Activated CD8-positive, alpha-beta memory T cell treated with anti-CD3 and anti-CD28 coated beads, Interleukin-2, amount 10 ng/mL, durations not matched to agents 7 days and 5 days (primary cell): ENCODE data around the gene PLEKHG5. TPM values are rescaled to one million over a fixed set of nuclear protein-coding genes. Genes with fewer than 3 reads are reported as not detected.
A peak's percentile ranks its signal among the peaks of the same experiment; 100 is the strongest.

Source experiments
- ATAC-seq: fragments of 150-1000 bp; cut with Tn5 transposase; one replicate; pipeline ENCODE4 v1.10.0; 2021; ENCODE audit warnings: moderate library complexity
- CTCF ChIA-PET: fragments of 350-600 bp; sonication (Branson Sonifier 250); formaldehyde crosslinking; loops from one replicate; lab custom pipeline; 2021; ENCODE audit warnings: antibody characterized with exemption; lab: Charles Lee
- DNase-seq: peaks from one replicate; pipeline ENCODE4 v3.0.0-alpha.2; 2020
- H3K27ac Mint-ChIP-seq: one replicate; pipeline ENCODE4 v1.8.0; 2021; ENCODE audit warnings: mild to moderate bottlenecking, mixed read lengths
- H3K27me3 Mint-ChIP-seq: one replicate; pipeline ENCODE4 v1.8.0; 2021; ENCODE audit warnings: mixed read lengths
- H3K36me3 Mint-ChIP-seq: one replicate; pipeline ENCODE4 v1.8.0; 2021; ENCODE audit warnings: mild to moderate bottlenecking, mixed read lengths
- H3K4me1 Mint-ChIP-seq: one replicate; pipeline ENCODE4 v1.8.0; 2021; ENCODE audit warnings: mixed read lengths
- H3K4me3 Mint-ChIP-seq: one replicate; pipeline ENCODE4 v1.8.0; 2021; ENCODE audit warnings: mild to moderate bottlenecking, moderate library complexity, mixed read lengths
- H3K9me3 Mint-ChIP-seq: one replicate; pipeline ENCODE4 v1.8.0; 2022; ENCODE audit warnings: low read depth, mixed read lengths
- total RNA-seq, 2 experiments: library from RNA; stranded (reverse); gene quantifications; one replicate each; pipeline ENCODE4 v1.2.3, GENCODE V29; 2021

PLEKHG5 gene
- 1 to 10 TPM; 1.1 to 1.7 TPM for total RNA-seq

- H3K36me3 Mint-ChIP-seq, result no peaks in the 10 kb centered on the region
- peak within 1 kb of the TSS; percentile 78 for H3K27ac Mint-ChIP-seq
- CTCF ChIA-PET, result interaction anchor here (1.4 to 5.5 kb wide), 16 partner anchors 9 to 155 kb away, joined by 4 to 41 read pairs (median 8); partner anchors contain the start of genes NOL9 and TAS1R1
- DNase-seq (no peak), ATAC-seq (no peak)
- H3K4me1 Mint-ChIP-seq, result peaks cover 10% of the 10 kb centered on the region
- no peaks in the 10 kb centered on the region for H3K9me3 Mint-ChIP-seq
- peak within 1 kb of the TSS; percentile 73 for H3K4me3 Mint-ChIP-seq
- H3K27me3 Mint-ChIP-seq, result peaks cover 22% of the 10 kb centered on the region
Observed at GRCh38 chr1:6491480-6491962, at the start of gene PLEKHG5. PLEKHG5 (minus strand) TSS chr1:6491667; CDS start chr1:6477571, 14,096 bp downstream.

DNA sequence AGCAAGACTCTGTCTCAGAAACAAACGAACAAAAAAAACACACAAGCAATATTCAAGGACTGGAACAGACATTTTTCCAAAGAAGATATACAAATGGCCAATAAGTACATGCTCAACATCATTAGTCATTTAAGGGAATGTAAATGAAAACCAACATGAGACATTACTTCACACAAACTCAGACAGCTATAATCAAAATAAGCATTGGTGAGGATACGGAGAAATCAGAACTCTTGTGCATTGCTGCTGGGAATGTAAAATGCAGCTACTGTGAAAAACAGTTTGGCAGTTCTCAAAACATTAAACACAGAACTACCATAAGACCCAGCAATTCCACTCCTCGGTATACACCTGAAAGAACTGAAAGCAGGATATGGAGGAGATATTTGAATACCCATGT lies 47.5 kb upstream of the PLEKHG5 start:
- no peaks in the 10 kb centered on the region for H3K9me3 Mint-ChIP-seq
- DNase-seq (no peak), ATAC-seq (no peak)
- H3K4me1 Mint-ChIP-seq, result no peaks in the 10 kb centered on the region
- H3K36me3 Mint-ChIP-seq, result peaks cover 13% of the 10 kb centered on the region
- CTCF ChIA-PET, result interaction anchor here (1.8 kb wide), 1 partner anchor 16 kb away, joined by 8 read pairs; the partner anchor contains the start of genes NOL9 and TAS1R1
- no peak overlapping the region for H3K4me3 Mint-ChIP-seq
- H3K27ac Mint-ChIP-seq, result no peak overlapping the region
- H3K27me3 Mint-ChIP-seq, result no peaks in the 10 kb centered on the region

DNA sequence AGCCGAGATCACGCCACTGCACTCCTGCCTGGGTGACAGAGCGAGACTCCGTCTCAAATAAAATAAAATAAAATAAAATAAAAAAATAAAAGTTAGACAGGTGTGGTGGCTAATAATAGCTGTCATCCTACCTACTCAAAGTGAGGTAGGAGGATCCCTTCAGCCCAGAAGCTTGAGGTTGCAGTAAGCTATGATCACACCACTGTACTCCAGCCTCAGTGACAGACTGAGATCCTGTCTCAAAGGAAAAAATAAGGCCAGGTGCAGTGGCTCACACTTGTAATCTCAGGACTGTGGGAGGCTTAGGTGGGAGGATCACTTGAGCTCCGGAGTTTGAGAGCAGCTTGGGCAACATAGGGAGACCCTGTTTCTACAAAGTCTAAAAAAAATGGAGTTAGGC lies 44.8 kb upstream of the PLEKHG5 start:
- H3K4me1 Mint-ChIP-seq, result no peaks in the 10 kb centered on the region
- DNase-seq (no peak), ATAC-seq (no peak)
- H3K4me3 Mint-ChIP-seq, result no peak overlapping the region
- H3K27ac Mint-ChIP-seq, result no peak overlapping the region
- CTCF ChIA-PET, result interaction anchor here (1.8 to 2.3 kb wide), 2 partner anchors 18 to 46 kb away, joined by 5 to 9 read pairs; partner anchors contain the start of genes NOL9 and TAS1R1
- H3K9me3 Mint-ChIP-seq, result no peaks in the 10 kb centered on the region
- H3K36me3 Mint-ChIP-seq, result peaks cover 22% of the 10 kb centered on the region
- H3K27me3 Mint-ChIP-seq, result no peaks in the 10 kb centered on the region

DNA sequence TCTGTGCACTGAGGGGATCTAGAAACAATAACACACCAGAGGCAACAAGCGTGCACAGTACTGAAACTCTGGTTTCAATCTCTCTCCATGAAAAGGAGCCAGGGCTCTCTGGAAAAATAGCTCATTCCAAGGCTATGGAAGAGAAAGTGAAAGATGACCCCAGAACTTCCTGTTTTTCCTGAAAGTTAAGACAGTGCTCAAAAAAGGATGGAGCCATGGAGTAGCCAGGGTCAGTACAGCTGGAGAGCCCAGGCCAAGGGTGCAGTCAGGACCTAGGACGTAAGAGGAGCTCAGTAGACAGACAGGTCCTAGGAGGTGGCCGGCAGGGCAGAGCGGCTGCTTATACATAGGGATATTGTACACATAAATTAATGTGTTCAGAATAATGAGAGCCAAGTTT lies 43.7 kb upstream of the PLEKHG5 start:
- H3K27ac Mint-ChIP-seq, result no peak overlapping the region
- H3K27me3 Mint-ChIP-seq, result no peaks in the 10 kb centered on the region
- ATAC-seq (no peak), DNase-seq (no peak)
- CTCF ChIA-PET, result interaction anchor here (1.6 to 2.3 kb wide), 2 partner anchors 20 to 45 kb away, joined by 4 to 5 read pairs; partner anchors contain the start of genes NOL9 and TAS1R1
- peaks cover 27% of the 10 kb centered on the region for H3K36me3 Mint-ChIP-seq
- H3K4me1 Mint-ChIP-seq, result no peaks in the 10 kb centered on the region
- no peaks in the 10 kb centered on the region for H3K9me3 Mint-ChIP-seq
- H3K4me3 Mint-ChIP-seq, result no peak overlapping the region

- H3K4me1 Mint-ChIP-seq, result no peaks in the 10 kb centered on the region
- no peak overlapping the region for H3K4me3 Mint-ChIP-seq
- H3K36me3 Mint-ChIP-seq, result peaks cover 24% of the 10 kb centered on the region
- H3K27ac Mint-ChIP-seq, result no peak overlapping the region
- DNase-seq (no peak), ATAC-seq (no peak)
- CTCF ChIA-PET, result interaction anchor here (0.7 to 1.6 kb wide), 3 partner anchors 10 to 22 kb away, joined by 3 to 4 read pairs (median 3); partner anchors contain the start of genes NOL9 and TAS1R1
- H3K27me3 Mint-ChIP-seq, result no peaks in the 10 kb centered on the region
- no peaks in the 10 kb centered on the region for H3K9me3 Mint-ChIP-seq
Observed at GRCh38 chr1:6534248-6534822, 42.9 kb upstream of the PLEKHG5 start.

DNA sequence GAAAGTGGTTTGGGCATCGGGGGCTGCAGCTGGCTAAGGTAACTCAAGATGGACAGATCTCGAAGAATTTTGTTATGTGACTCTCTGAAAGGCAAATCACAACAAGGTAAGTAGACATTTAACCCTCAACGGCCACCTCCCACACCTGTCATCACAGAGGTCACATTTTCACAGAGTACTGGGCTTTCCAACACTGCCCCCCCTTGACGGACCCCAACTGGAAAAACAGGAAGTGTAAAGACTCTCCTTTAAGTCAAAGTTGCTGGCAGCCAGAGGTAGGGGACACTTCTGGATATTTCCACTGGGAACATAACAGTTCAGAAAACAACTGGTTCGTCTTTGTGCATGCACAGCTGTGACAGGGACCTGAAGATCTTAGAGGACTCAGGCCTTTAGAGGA lies 40.5 kb upstream of the PLEKHG5 start:
- no peaks in the 10 kb centered on the region for H3K27me3 Mint-ChIP-seq
- H3K4me3 Mint-ChIP-seq, result no peak overlapping the region
- DNase-seq, result no peak
- no peaks in the 10 kb centered on the region for H3K9me3 Mint-ChIP-seq
- no peaks in the 10 kb centered on the region for H3K4me1 Mint-ChIP-seq
- no peak for ATAC-seq
- CTCF ChIA-PET, result no interaction called here
- peaks cover 33% of the 10 kb centered on the region for H3K36me3 Mint-ChIP-seq
- no peak overlapping the region for H3K27ac Mint-ChIP-seq

GRCh38 chr1:6530504-6531160 lies 39.2 kb upstream of the PLEKHG5 start:
- Mint-ChIP-seq H3K27ac (no peak overlapping the region), H3K9me3 (no peaks in the 10 kb centered on the region), H3K27me3 (no peaks in the 10 kb centered on the region), H3K36me3 (peaks cover 41% of the 10 kb centered on the region), H3K4me3 (no peak overlapping the region), H3K4me1 (no peaks in the 10 kb centered on the region)
- CTCF ChIA-PET, result no interaction called here
- ATAC-seq (no peak), DNase-seq (no peak)

DNA sequence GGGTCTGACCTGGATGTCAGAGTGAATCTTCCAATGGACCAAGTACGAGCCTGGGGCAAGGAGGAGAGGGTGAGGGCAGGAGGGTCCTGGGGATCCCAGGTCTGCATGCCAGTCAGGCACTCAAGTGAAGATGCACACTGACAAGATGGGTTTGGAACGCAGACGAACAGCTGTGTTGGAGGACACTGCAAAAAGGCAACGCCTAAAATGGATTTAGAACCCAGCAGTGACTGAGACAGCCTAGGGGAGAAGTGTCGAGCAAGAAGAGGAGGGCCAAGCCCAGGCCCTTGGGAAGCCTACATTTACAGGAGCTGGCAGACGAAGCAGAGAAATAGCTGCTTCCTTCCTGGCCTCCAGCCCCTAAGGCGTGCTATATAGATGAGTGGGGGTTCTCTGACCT lies 37.0 kb upstream of the PLEKHG5 start:
- Mint-ChIP-seq H3K9me3 (no peaks in the 10 kb centered on the region), H3K36me3 (peaks cover 45% of the 10 kb centered on the region), H3K27ac (no peak overlapping the region), H3K27me3 (no peaks in the 10 kb centered on the region), H3K4me3 (no peak overlapping the region), H3K4me1 (no peaks in the 10 kb centered on the region)
- CTCF ChIA-PET, result interaction anchor here (1.6 kb wide), 1 partner anchor 39 kb away, joined by 3 read pairs; no protein-coding TSS in a partner anchor
- ATAC-seq (no peak), DNase-seq (no peak)

GRCh38 chr1:6526316-6526715 lies 34.8 kb upstream of the PLEKHG5 start:
- no peak overlapping the region for H3K4me3 Mint-ChIP-seq
- peaks cover 4% of the 10 kb centered on the region for H3K4me1 Mint-ChIP-seq
- no peaks in the 10 kb centered on the region for H3K27me3 Mint-ChIP-seq
- no peaks in the 10 kb centered on the region for H3K9me3 Mint-ChIP-seq
- peaks cover 31% of the 10 kb centered on the region for H3K36me3 Mint-ChIP-seq
- CTCF ChIA-PET, result interaction anchor here (1.1 kb wide), 1 partner anchor 37 kb away, joined by 3 read pairs; no protein-coding TSS in a partner anchor
- DNase-seq (no peak), ATAC-seq (no peak)
- H3K27ac Mint-ChIP-seq, result no peak overlapping the region

DNA sequence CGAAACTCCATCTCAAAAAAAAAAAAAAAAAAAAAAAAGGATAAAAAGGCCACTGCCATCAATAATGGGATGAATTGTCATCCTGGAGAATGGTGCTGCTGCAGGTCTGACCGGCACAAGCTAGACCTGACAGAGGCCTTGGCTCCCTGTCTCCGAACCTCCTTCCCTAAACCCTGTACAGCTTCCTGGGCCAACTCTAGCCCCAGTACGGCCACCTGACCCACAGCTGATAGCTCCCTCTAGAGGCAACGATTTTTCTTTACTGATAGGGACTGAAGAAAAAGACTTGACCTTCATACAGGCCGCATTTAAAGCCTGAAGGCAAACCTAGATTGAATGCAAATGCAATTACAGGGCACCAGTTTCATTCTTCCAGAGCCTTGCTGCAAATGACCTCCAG lies 32.1 kb upstream of the PLEKHG5 start:
- H3K27ac Mint-ChIP-seq, result no peak overlapping the region
- no peak overlapping the region for H3K4me3 Mint-ChIP-seq
- H3K4me1 Mint-ChIP-seq, result peaks cover 4% of the 10 kb centered on the region
- DNase-seq, result no peak
- no peak for ATAC-seq
- H3K27me3 Mint-ChIP-seq, result no peaks in the 10 kb centered on the region
- peaks cover 19% of the 10 kb centered on the region for H3K36me3 Mint-ChIP-seq
- CTCF ChIA-PET, result interaction anchor here (0.7 to 2.1 kb wide), 13 partner anchors 8 to 88 kb away, joined by 3 to 6 read pairs (median 3); partner anchors contain the start of genes NOL9 and TAS1R1
- H3K9me3 Mint-ChIP-seq, result no peaks in the 10 kb centered on the region

DNA sequence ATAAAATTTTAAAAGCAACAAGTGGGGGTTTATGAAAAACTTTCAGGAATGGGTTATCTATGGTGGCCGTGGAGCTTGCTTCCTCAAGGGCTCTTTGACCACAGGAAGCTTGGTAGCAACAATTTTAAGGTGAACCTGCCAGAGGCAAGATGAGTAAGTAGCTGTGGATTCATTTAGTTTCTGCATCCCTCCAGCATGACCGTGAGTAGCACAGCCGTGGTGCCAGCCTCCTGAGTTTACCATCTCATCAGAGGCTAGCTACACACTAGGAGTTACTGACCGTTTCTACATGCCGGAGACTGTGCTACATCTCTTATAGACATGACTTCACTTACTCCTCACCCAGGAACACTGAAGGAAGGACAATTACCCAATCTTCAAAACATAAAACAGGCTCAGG lies 30.1 kb upstream of the PLEKHG5 start:
- ATAC-seq (no peak), DNase-seq (no peak)
- no peak overlapping the region for H3K4me3 Mint-ChIP-seq
- no peaks in the 10 kb centered on the region for H3K9me3 Mint-ChIP-seq
- CTCF ChIA-PET, result interaction anchor here (0.9 to 2.7 kb wide), 6 partner anchors 9 to 125 kb away, joined by 3 to 12 read pairs (median 4); partner anchors contain the start of genes NOL9, PLEKHG5 and TAS1R1
- peak overlapping the region; percentile 24 for H3K27ac Mint-ChIP-seq
- H3K27me3 Mint-ChIP-seq, result no peaks in the 10 kb centered on the region
- H3K36me3 Mint-ChIP-seq, result peaks cover 10% of the 10 kb centered on the region
- peaks cover 4% of the 10 kb centered on the region for H3K4me1 Mint-ChIP-seq

GRCh38 chr1:6519935-6520671 lies 28.6 kb upstream of the PLEKHG5 start:
- H3K4me3 Mint-ChIP-seq, result no peak overlapping the region
- CTCF ChIA-PET, result interaction anchor here (2.7 kb wide), 1 partner anchor 30 kb away, joined by 12 read pairs; the partner anchor contains the start of gene PLEKHG5
- DNase-seq (no peak), ATAC-seq (no peak)
- no peaks in the 10 kb centered on the region for H3K36me3 Mint-ChIP-seq
- no peak overlapping the region for H3K27ac Mint-ChIP-seq
- peaks cover 4% of the 10 kb centered on the region for H3K4me1 Mint-ChIP-seq
- H3K9me3 Mint-ChIP-seq, result no peaks in the 10 kb centered on the region
- no peaks in the 10 kb centered on the region for H3K27me3 Mint-ChIP-seq

DNA sequence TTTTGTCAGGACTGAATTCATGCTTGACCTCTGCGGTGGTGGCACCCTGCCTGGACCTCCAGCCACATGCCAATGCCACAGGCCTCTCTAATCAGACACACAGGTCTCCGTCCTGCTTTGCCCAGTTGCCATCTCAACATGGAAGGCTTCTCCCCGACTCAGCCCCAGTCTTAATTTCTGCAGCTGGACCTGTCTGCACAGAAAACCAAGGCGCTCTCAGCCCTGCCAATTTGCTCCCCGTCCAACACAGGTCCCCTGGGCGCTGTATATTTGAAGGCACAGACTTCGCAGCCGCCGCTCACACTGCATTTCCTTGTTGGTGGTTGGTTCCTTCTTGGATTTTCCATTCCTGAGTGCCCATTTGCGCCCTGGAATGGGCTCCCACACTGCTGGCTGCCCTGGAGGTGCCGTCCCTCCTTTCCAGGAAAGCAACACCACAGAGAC lies 28.0 kb upstream of the PLEKHG5 start:
- ATAC-seq, result no peak
- no peak for DNase-seq
- Mint-ChIP-seq H3K27me3 (no peaks in the 10 kb centered on the region), H3K4me1 (peaks cover 4% of the 10 kb centered on the region), H3K4me3 (no peak overlapping the region), H3K9me3 (no peaks in the 10 kb centered on the region), H3K36me3 (no peaks in the 10 kb centered on the region), H3K27ac (no peak overlapping the region)
- CTCF ChIA-PET, result no interaction called here
